ENCODE results near the gene PDE7B. TPM values are rescaled to one million over a fixed set of nuclear protein-coding genes. Genes with fewer than 3 reads are reported as not detected.

Gene PDE7B
- total RNA-seq, 4 donors from 2014 or later = 2.9 to 23.6 (median 5.2) TPM

DNA sequence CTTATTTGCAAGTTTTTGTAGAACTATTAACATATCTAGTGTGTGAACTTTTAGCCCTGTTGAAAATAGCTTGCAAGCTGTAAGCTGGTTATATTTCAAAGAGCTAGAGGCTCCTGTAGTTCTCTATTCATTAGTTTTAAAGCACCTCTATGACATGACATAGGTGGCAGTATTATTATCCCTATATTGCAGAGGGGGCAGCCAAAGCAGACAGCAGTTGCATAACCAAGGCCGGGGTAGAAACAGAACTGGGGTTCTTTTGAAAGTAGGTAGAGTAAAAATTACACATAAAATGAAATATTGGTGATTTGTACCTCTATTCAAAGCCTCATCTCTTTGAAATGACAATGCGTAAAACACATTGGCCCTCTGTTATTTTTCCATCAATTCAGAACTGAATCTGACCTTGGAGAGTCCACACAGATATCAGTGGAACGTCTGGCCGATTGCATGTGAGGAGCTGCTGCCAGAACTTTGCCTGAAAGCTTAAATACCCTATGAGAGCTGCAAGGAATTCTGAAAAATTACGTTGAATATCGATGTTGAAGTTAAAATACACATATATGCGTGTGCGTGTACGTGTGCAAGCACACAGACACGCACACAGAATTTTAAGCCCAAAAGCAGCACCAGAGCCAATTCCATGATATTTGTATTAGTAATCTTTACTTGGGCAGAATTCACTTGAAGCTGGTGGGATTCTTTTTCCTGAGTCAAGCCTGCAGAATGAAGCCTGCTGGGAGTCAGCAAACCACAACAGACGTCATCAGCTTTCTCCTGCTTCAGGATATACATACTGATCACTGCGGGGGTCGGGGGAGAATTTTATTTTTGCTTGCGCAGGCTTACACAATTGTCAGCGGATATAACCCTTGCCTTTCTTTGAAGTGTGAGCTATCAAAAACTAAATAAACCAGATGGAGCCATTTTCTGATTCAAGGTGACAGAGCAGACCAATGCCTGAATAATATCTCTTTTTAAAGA is 163.2 kb downstream of the PDE7B start:
- H3K27ac ChIP-seq = no peak overlapping the region
- H3K4me3 ChIP-seq = no peak overlapping the region
- WGBS, 2 donors (ENCODE audit: low coverage in 1 of 2) = 57 to 61% methylated on average over 12 to 15 of the region's 15 CpGs
- no peaks in the 10 kb centered on the region for H3K4me1 ChIP-seq
- no peaks in the 10 kb centered on the region for H3K36me3 ChIP-seq
- no peaks in the 10 kb centered on the region for H3K9me3 ChIP-seq
- ATAC-seq = no peak
- TF ChIP-seq EP300 (IDR thresholded peaks at IDR 0.05) (no peak), POLR2A (IDR thresholded peaks at IDR 0.05) (no peak), POLR2AphosphoS5 (IDR thresholded peaks at IDR 0.05) (no peak)
- TF ChIP-seq, protein P1, sequence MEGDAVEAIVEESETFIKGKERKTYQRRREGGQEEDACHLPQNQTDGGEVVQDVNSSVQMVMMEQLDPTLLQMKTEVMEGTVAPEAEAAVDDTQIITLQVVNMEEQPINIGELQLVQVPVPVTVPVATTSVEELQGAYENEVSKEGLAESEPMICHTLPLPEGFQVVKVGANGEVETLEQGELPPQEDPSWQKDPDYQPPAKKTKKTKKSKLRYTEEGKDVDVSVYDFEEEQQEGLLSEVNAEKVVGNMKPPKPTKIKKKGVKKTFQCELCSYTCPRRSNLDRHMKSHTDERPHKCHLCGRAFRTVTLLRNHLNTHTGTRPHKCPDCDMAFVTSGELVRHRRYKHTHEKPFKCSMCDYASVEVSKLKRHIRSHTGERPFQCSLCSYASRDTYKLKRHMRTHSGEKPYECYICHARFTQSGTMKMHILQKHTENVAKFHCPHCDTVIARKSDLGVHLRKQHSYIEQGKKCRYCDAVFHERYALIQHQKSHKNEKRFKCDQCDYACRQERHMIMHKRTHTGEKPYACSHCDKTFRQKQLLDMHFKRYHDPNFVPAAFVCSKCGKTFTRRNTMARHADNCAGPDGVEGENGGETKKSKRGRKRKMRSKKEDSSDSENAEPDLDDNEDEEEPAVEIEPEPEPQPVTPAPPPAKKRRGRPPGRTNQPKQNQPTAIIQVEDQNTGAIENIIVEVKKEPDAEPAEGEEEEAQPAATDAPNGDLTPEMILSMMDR (IDR thresholded peaks at IDR 0.05) = no peak
- H3K27me3 ChIP-seq = no peaks in the 10 kb centered on the region

DNA sequence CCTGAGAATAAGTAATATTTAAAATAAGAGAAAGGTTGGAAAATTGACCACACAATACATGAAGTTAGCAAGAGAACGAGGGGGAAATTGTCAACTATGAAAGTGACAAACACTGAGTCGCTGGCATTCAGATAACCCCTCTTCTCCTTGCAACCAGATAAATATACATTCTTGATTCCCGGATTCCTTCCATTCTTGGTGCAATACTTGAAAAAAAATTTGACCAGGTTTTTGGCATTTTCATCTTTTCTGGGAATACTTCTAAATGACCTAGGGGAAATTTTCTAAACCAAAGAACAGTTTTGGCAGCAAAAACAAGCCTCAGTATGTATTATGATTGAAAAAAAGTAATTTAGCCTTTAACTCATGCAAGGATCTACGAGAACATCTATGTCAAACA is 164.0 kb downstream of the PDE7B start:
- Histone ChIP-seq H3K4me1 (no peaks in the 10 kb centered on the region), H3K36me3 (no peaks in the 10 kb centered on the region), H3K4me3 (no peak overlapping the region), H3K27me3 (no peaks in the 10 kb centered on the region), H3K9me3 (no peaks in the 10 kb centered on the region), H3K27ac (no peak overlapping the region)
- 70 to 78% methylated on average over 4 of the region's 4 CpGs for WGBS, 2 donors (ENCODE audit: low coverage in 1 of 2)
- TF ChIP-seq POLR2AphosphoS5 (IDR thresholded peaks at IDR 0.05) (no peak), POLR2A (IDR thresholded peaks at IDR 0.05) (no peak), EP300 (IDR thresholded peaks at IDR 0.05) (no peak)
- TF ChIP-seq, protein P1 (IDR thresholded peaks at IDR 0.05) = no peak
- ATAC-seq = no peak

DNA sequence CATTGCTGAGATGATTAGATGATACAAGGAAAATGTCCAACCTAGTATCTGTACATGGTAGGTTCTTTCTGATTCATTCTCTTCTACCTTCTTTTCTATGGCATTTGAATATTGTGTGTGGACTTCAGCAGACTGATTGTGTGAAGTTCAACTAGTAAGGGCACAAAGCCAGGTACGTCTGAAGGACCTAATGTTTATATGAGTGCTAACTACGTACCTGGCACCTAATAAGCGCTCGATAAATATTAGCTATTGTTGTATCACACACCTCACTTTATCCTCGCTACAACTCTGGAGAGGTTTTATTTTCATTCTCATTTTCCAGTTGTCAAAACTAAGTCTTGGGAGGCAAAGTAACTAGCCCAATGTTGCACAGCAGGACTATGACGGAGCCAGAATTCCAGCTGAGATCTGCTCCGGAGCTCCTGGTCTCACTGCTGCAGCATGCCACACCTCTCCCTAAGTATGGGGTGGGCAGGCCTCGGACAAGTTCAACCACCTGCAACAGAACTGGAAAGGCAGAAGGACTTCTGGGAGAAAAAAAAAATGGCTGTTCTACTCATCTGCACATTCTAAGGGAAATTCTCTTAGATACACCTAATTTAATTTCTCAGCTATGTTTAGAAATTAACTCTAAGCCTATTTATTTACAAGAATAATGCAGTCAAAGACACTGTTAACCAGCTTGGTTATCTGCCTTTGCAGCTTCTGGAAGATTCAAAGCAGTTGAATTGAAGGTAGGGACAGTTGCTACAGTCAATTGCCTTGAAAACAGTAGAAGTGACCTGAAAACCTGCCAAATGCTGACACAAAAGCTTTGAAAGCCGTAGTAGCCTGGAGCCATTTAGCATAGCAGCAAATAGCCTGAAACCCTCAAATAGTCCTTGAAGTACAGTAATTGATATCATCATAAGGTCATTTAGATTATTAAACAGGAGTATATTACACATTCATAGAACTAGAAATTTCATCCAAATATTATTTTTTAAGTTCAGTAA is 165.0 kb downstream of the PDE7B start:
- Histone ChIP-seq H3K9me3 (no peaks in the 10 kb centered on the region), H3K4me1 (no peaks in the 10 kb centered on the region), H3K27me3 (no peaks in the 10 kb centered on the region), H3K27ac (no peak overlapping the region), H3K36me3 (no peaks in the 10 kb centered on the region), H3K4me3 (no peak overlapping the region)
- ATAC-seq = no peak
- 72 to 79% methylated on average over 6 to 8 of the region's 9 CpGs for WGBS, 2 donors (ENCODE audit: low coverage in 1 of 2)
- TF ChIP-seq EP300 (IDR thresholded peaks at IDR 0.05) (no peak), POLR2AphosphoS5 (IDR thresholded peaks at IDR 0.05) (no peak), POLR2A (IDR thresholded peaks at IDR 0.05) (no peak)
- TF ChIP-seq, protein P1 (IDR thresholded peaks at IDR 0.05) = no peak

- 90 to 95% methylated on average over 2 of the region's 2 CpGs for WGBS, 2 donors (ENCODE audit: low coverage in 1 of 2)
- H3K27me3 ChIP-seq = no peaks in the 10 kb centered on the region
Observed at GRCh38 chr6:136020691-136021090, 169.2 kb downstream of the PDE7B start.

More at GRCh38 chr6:136020691-136021090, 169.2 kb downstream of the PDE7B start:
- H3K4me3 ChIP-seq = no peak overlapping the region
- H3K4me1 ChIP-seq = no peaks in the 10 kb centered on the region
- no peaks in the 10 kb centered on the region for H3K36me3 ChIP-seq
- H3K9me3 ChIP-seq = no peaks in the 10 kb centered on the region
- H3K27ac ChIP-seq = no peak overlapping the region
- ATAC-seq = no peak
- TF ChIP-seq EP300 (IDR thresholded peaks at IDR 0.05) = no peak
- TF ChIP-seq POLR2AphosphoS5 (IDR thresholded peaks at IDR 0.05) = no peak
- TF ChIP-seq POLR2A (IDR thresholded peaks at IDR 0.05) = no peak
- TF ChIP-seq, protein P1 (IDR thresholded peaks at IDR 0.05) = no peak
